Measurements from ENCODE around the gene DYRK1A.
A peak's percentile ranks its signal among the peaks of the same experiment; 100 is the strongest.

The DYRK1A gene

GRCh38 chr21:37484535-37485474, 118.2 kb downstream of the DYRK1A start:
- TF ChIP-seq POLR2A (IDR thresholded peaks at IDR 0.05; ENCODE audit: extremely low read depth, insufficient read length), result no peak
- no peak for TF ChIP-seq MAX (IDR thresholded peaks at IDR 0.05; ENCODE audit: low read depth, low read length)
- no peak for TF ChIP-seq MYC (IDR thresholded peaks at IDR 0.05; ENCODE audit: low read depth, low read length)
- TF ChIP-seq CTCF (IDR thresholded peaks at IDR 0.05; ENCODE audit: low read depth, low read length), result no peak
- H3K4me3 ChIP-seq (ENCODE audit: low read depth, low read length), result no peak overlapping the region
- no peak for DNase-seq (ENCODE audit: low read depth)

GRCh38 chr21:37489553-37489952, 123.0 kb downstream of the DYRK1A start:
- H3K4me3 ChIP-seq (ENCODE audit: low read depth, low read length), result no peak overlapping the region
- TF ChIP-seq MYC (IDR thresholded peaks at IDR 0.05; ENCODE audit: low read depth, low read length) (no peak), MAX (IDR thresholded peaks at IDR 0.05; ENCODE audit: low read depth, low read length) (no peak), POLR2A (IDR thresholded peaks at IDR 0.05; ENCODE audit: extremely low read depth, insufficient read length) (no peak), CTCF (IDR thresholded peaks at IDR 0.05; ENCODE audit: low read depth, low read length) (no peak)

GRCh38 chr21:37490084-37490483, 123.5 kb downstream of the DYRK1A start:
- DNase-seq (ENCODE audit: low read depth), result no peak
- no peak overlapping the region for H3K4me3 ChIP-seq (ENCODE audit: low read depth, low read length)
- TF ChIP-seq CTCF (IDR thresholded peaks at IDR 0.05; ENCODE audit: low read depth, low read length), result no peak
- TF ChIP-seq MYC (IDR thresholded peaks at IDR 0.05; ENCODE audit: low read depth, low read length), result no peak
- TF ChIP-seq MAX (IDR thresholded peaks at IDR 0.05; ENCODE audit: low read depth, low read length), result no peak
- no peak for TF ChIP-seq POLR2A (IDR thresholded peaks at IDR 0.05; ENCODE audit: extremely low read depth, insufficient read length)

More at GRCh38 chr21:37489553-37489952, 123.0 kb downstream of the DYRK1A start:
- no peak for DNase-seq (ENCODE audit: low read depth)

- H3K4me3 ChIP-seq (ENCODE audit: low read depth, low read length), result no peak overlapping the region
- TF ChIP-seq MAX (IDR thresholded peaks at IDR 0.05; ENCODE audit: low read depth, low read length) (no peak), CTCF (IDR thresholded peaks at IDR 0.05; ENCODE audit: low read depth, low read length) (peak; percentile 4), POLR2A (IDR thresholded peaks at IDR 0.05; ENCODE audit: extremely low read depth, insufficient read length) (no peak)
- no peak for DNase-seq (ENCODE audit: low read depth)
These were observed 130.4 kb downstream of the DYRK1A start for GRCh38 chr21:37496972-37497371.

GRCh38 chr21:37498664-37499063, 132.1 kb downstream of the DYRK1A start:
- DNase-seq (ENCODE audit: low read depth), result no peak
- TF ChIP-seq POLR2A (IDR thresholded peaks at IDR 0.05; ENCODE audit: extremely low read depth, insufficient read length) (no peak), CTCF (IDR thresholded peaks at IDR 0.05; ENCODE audit: low read depth, low read length) (no peak)
- H3K4me3 ChIP-seq (ENCODE audit: low read depth, low read length), result no peak overlapping the region

All from NB4 (cell line).